OCI-LY1 (cell line): Measurements from ENCODE around the gene RUFY3.

ENCODE experiments used
- EZH2 ChIP-seq: fragments of 200-600 bp; sonication (generic), shearing (Covaris generic); IDR thresholded peaks from 2 replicates; pipeline ENCODE4 v1.8.0; 2017; ENCODE audit warnings: borderline replicate concordance, mixed run types, mild to moderate bottlenecking, antibody characterized with exemption, low read length, moderate library complexity, mixed read lengths
- TF ChIP-seq, protein P1 (sequence below): fragments of 200-600 bp; sonication (generic), shearing (Covaris generic); IDR thresholded peaks from 2 replicates; pipeline ENCODE4 v1.5.1; 2017; ENCODE audit warnings: mild to moderate bottlenecking, antibody characterized with exemption, low read length, moderate library complexity, mixed read lengths

DNA sequence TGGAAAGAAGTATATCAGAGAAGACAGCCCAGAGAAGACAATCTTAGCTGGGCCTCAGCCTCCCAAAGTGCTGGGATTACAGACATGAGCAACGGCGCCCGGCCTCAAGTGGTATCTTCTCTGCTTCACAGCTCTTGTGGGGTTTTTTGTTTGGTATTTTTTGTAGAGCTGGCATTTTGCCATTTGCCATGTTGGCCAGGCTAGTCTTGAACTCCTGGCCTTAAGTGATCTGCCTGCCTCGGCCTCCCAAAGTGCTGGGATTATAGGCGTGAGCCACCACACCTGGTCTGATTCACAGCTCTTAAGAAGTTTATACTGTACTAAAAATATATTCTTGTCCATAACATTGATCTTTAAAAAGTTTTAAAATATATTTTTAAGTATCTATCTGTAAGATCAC lies 21.1 kb upstream of the RUFY3 start:
- TF ChIP-seq, protein P1, sequence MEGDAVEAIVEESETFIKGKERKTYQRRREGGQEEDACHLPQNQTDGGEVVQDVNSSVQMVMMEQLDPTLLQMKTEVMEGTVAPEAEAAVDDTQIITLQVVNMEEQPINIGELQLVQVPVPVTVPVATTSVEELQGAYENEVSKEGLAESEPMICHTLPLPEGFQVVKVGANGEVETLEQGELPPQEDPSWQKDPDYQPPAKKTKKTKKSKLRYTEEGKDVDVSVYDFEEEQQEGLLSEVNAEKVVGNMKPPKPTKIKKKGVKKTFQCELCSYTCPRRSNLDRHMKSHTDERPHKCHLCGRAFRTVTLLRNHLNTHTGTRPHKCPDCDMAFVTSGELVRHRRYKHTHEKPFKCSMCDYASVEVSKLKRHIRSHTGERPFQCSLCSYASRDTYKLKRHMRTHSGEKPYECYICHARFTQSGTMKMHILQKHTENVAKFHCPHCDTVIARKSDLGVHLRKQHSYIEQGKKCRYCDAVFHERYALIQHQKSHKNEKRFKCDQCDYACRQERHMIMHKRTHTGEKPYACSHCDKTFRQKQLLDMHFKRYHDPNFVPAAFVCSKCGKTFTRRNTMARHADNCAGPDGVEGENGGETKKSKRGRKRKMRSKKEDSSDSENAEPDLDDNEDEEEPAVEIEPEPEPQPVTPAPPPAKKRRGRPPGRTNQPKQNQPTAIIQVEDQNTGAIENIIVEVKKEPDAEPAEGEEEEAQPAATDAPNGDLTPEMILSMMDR: no peak
- TF ChIP-seq EZH2: no peak
